Neural cell (in vitro differentiated cells): ENCODE data around the gene CCDC30. TPM values are rescaled to one million over a fixed set of nuclear protein-coding genes. Genes with fewer than 3 reads are reported as not detected.
A peak's percentile ranks its signal among the peaks of the same experiment; 100 is the strongest.

Experiments used
- H2AFZ ChIP-seq: fragments of 200-600, 300-800 bp; sonication (generic), shearing (Covaris generic); 2 replicates; pipeline ENCODE4 v1.6.0; 2014; ENCODE audit warnings: low read depth, mild to moderate bottlenecking, antibody characterized with exemption, low read length, moderate library complexity
- H3F3A ChIP-seq: fragments of 200-600 bp; shearing (Covaris generic); 2 replicates; pipeline ENCODE4 v1.6.1; 2016; ENCODE audit warnings: mild to moderate bottlenecking, moderate library complexity, mixed read lengths, antibody characterized with exemption, low read length; ENCODE audit not compliant: insufficient read depth, poor library complexity, severe bottlenecking
- H3K27ac ChIP-seq: fragments of 200-600, 300-800 bp; sonication (generic), shearing (Covaris generic); 2 replicates; pipeline ENCODE4 v1.5.1; 2014; ENCODE audit warnings: mild to moderate bottlenecking, low read length, moderate library complexity
- H3K27me3 ChIP-seq: fragments of 300-800, 200-600 bp; sonication (generic), shearing (Covaris generic); 2 replicates; pipeline ENCODE4 v1.6.0; 2014; ENCODE audit warnings: mild to moderate bottlenecking, low read depth, low read length, moderate library complexity; ENCODE audit not compliant: insufficient read depth
- H3K36me3 ChIP-seq: fragments of 300-800, 200-600 bp; sonication (generic), shearing (Covaris generic); 2 replicates; pipeline ENCODE4 v1.5.1; 2014; ENCODE audit warnings: mild to moderate bottlenecking, antibody characterized with exemption, low read length, moderate library complexity; ENCODE audit not compliant: insufficient read depth
- H3K4me2 ChIP-seq: fragments of 300-800, 200-600 bp; sonication (generic), shearing (Covaris generic); 2 replicates; pipeline ENCODE4 v1.6.0; 2014; ENCODE audit warnings: mild to moderate bottlenecking, low read length
- H3K4me3 ChIP-seq: fragments of 300-800, 200-600 bp; sonication (generic), shearing (Covaris generic); 2 replicates; pipeline ENCODE4 v1.5.1; 2014; ENCODE audit warnings: mild to moderate bottlenecking, low read length, moderate library complexity
- H3K79me2 ChIP-seq: fragments of 200-600 bp; shearing (Covaris generic); replicated peaks from 2 replicates; pipeline ENCODE4 v1.6.0; 2014; ENCODE audit warnings: mild to moderate bottlenecking, low read length, moderate library complexity; ENCODE audit not compliant: insufficient read depth
- H3K9ac ChIP-seq: fragments of 300-800, 200-600 bp; sonication (generic), shearing (Covaris generic); 2 replicates; pipeline ENCODE4 v1.6.1; 2016; ENCODE audit warnings: mild to moderate bottlenecking, low read length, mixed read lengths
- H3K9me2 ChIP-seq: fragments of 200-600 bp; shearing (Covaris generic); 2 replicates; pipeline ENCODE4 v1.6.1; 2016; ENCODE audit warnings: mild to moderate bottlenecking, low read length, mixed read lengths; ENCODE audit not compliant: insufficient read depth
- H3K9me3 ChIP-seq: fragments of 200-600, 300-800 bp; sonication (generic), shearing (Covaris generic); 2 replicates; pipeline ENCODE4 v1.6.1; 2016; ENCODE audit warnings: mild to moderate bottlenecking, mixed run types, low read length, moderate library complexity, mixed read lengths
- H4K20me1 ChIP-seq: fragments of 200-600 bp; shearing (Covaris generic); 2 replicates; pipeline ENCODE4 v1.6.1; 2016; ENCODE audit warnings: mild to moderate bottlenecking, mixed run types; ENCODE audit not compliant: insufficient read depth
- CTCF ChIP-seq: fragments of 450-650 bp; IDR thresholded peaks from 2 replicates; pipeline ENCODE4 v1.5.1; 2014; ENCODE audit warnings: antibody characterized with exemption, mild to moderate bottlenecking, moderate library complexity; ENCODE audit not compliant: poor library complexity, severe bottlenecking
- EP300 ChIP-seq: fragments of 450-650 bp; conservative IDR thresholded peaks from 2 replicates; pipeline ENCODE4 v1.6.1; 2014; ENCODE audit warnings: antibody characterized with exemption, mild to moderate bottlenecking, moderate library complexity; ENCODE audit not compliant: poor library complexity, severe bottlenecking
- EZH2 ChIP-seq: fragments of 200-600, 300-800 bp; shearing (Covaris generic), sonication (generic); IDR thresholded peaks from 2 replicates; pipeline ENCODE4 v1.6.1; 2014; ENCODE audit warnings: antibody characterized with exemption, low read length, borderline replicate concordance, mild to moderate bottlenecking; ENCODE audit not compliant: insufficient read depth, poor library complexity, severe bottlenecking
- MXI1 ChIP-seq: fragments of 450-650 bp; conservative IDR thresholded peaks from 2 replicates; pipeline ENCODE4 v1.6.1; 2014; ENCODE audit warnings: antibody characterized with exemption, mild to moderate bottlenecking; ENCODE audit not compliant: poor library complexity, severe bottlenecking
- POLR2AphosphoS5 ChIP-seq: IDR thresholded peaks from 2 replicates; pipeline ENCODE4 v1.6.1; 2012
- RAD21 ChIP-seq: fragments of 450-650 bp; conservative IDR thresholded peaks from 2 replicates; pipeline ENCODE4 v1.6.1; 2014; ENCODE audit warnings: antibody characterized with exemption, mild to moderate bottlenecking, moderate library complexity
- REST ChIP-seq: IDR thresholded peaks from 2 replicates; pipeline ENCODE4 v1.6.1; 2012; ENCODE audit warnings: borderline replicate concordance
- SMC3 ChIP-seq: fragments of 450-650 bp; conservative IDR thresholded peaks from 2 replicates; pipeline ENCODE4 v1.6.1; 2014; ENCODE audit warnings: antibody characterized with exemption, mild to moderate bottlenecking, moderate library complexity; ENCODE audit not compliant: poor library complexity
- TAF1 ChIP-seq: IDR thresholded peaks from 2 replicates; pipeline ENCODE4 v1.6.1; 2012; ENCODE audit warnings: low read depth
- polyA plus RNA-seq: library from polyadenylated mRNA; depleted of rRNA; stranded (reverse); fragments of >200 nt; gene quantifications from 2 replicates; pipeline ENCODE4 v1.2.3, GENCODE V29; 2014

Gene CCDC30
- polyA plus RNA-seq, 1 donor from 2014 or later, result 13.2 TPM

DNA sequence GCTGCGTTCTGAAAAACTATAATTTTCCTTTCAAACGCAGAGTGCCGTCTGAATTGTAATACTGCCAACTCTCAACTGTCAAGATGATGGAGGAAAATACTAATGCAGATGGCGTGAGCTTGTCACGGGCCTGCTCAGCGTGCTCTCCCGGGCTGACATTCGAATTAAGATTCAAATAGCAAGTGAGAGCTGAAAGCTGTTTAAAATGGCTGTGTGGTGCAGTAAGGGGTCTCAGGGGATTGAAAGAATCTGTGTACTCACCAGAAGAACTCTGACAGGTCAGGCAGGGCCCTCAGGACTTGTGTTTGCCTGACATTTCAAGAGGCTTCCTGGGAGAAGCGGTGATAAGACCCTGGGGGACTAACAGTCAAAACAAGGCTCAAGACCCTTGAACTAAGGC is 40.3 kb upstream of the CCDC30 start:
- Histone ChIP-seq H3K4me3 (peak overlapping the region; percentile 14), H4K20me1 (no peaks in the 10 kb centered on the region), H3F3A (peaks cover 32% of the 10 kb centered on the region), H3K9me3 (no peaks in the 10 kb centered on the region), H3K27me3 (no peaks in the 10 kb centered on the region), H3K4me2 (no peak overlapping the region), H3K9ac (peak overlapping the region; percentile 50), H2AFZ (no peak overlapping the region), H3K79me2 (no peaks in the 10 kb centered on the region), H3K36me3 (no peaks in the 10 kb centered on the region), H3K9me2 (no peaks in the 10 kb centered on the region), H3K27ac (peak overlapping the region; percentile 95)
- TF ChIP-seq REST (peak; percentile 74), TAF1 (peak; percentile 43), SMC3 (peak; percentile 36), RAD21 (peak; percentile 47), MXI1 (peak; percentile 66), EP300 (peak; percentile 100), EZH2 (no peak), POLR2AphosphoS5 (peak; percentile 99), CTCF (peak; percentile 9)

- TF ChIP-seq EZH2, result no peak
- TF ChIP-seq RAD21, result no peak
- no peak for TF ChIP-seq MXI1
- no peak for TF ChIP-seq EP300
- no peak for TF ChIP-seq CTCF
- no peak for TF ChIP-seq REST
- no peak for TF ChIP-seq TAF1
- TF ChIP-seq SMC3, result no peak
- TF ChIP-seq POLR2AphosphoS5, result no peak
- Histone ChIP-seq H2AFZ (no peak overlapping the region), H4K20me1 (no peaks in the 10 kb centered on the region), H3K9me2 (no peaks in the 10 kb centered on the region), H3K4me3 (peak overlapping the region; percentile 14), H3K36me3 (no peaks in the 10 kb centered on the region), H3K27ac (peak overlapping the region; percentile 94), H3K27me3 (no peaks in the 10 kb centered on the region), H3F3A (peaks cover 32% of the 10 kb centered on the region), H3K9me3 (no peaks in the 10 kb centered on the region), H3K4me2 (no peak overlapping the region), H3K79me2 (no peaks in the 10 kb centered on the region), H3K9ac (peak overlapping the region; percentile 50)
Observed at GRCh38 chr1:42423681-42424080, 39.4 kb upstream of the CCDC30 start.
